NCI-H2029 treated with DMSO at 0.1 percent for 48 hours (cell line): Measurements from ENCODE around the gene ZBTB7C.

Experiments used
- DNase-seq: peaks from one replicate; lab custom pipeline; 2025; lab: John Stamatoyannopoulos, UW

Gene ZBTB7C

DNA sequence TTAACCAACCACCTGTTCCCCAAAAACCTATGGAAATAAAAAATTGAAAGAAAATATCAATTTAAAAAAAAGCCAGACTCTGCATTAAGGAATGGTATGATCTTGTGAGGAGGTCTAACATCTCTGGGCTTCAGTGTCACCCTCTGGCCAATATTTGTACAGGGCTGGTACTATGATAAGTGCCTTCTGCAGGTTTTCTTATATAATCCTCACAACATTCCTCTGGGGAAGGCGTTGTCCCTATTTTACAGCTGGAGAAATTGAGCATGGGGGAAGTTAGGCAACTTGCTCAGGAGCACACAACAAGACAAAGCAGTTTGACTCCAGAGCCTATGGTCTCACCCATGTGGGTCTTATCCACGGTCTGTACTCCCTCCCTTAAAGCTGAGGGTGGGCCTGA is 86.0 kb downstream of the ZBTB7C start:
- DNase-seq: no peak

DNA sequence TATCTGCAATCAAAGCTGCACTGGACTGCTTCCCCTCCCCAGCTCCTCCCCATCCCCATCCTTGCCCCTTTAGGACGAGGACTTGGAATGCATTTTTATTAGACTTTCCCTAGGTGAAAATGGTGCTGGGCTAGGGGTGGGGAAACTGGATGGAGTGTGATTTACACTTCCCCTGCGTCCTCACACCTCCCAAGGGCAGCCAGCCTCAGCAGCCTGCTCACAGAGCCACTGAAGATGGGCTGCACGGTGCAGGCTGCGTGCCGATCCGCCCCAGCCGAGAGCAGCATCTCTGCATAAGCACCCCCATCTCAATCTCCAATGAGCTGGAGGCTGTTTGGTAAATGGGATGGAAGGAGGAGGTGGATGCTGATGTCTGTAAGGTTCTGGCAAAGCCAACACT is 87.6 kb downstream of the ZBTB7C start:
- DNase-seq: no peak

- no peak for DNase-seq
Measured at GRCh38 chr18:48321121-48321520, 88.1 kb downstream of the ZBTB7C start.

GRCh38 chr18:48320639-48320945 is 88.6 kb downstream of the ZBTB7C start:
- no peak for DNase-seq

GRCh38 chr18:48319801-48320638 is 89.2 kb downstream of the ZBTB7C start:
- DNase-seq: peak; percentile 92

GRCh38 chr18:48318436-48318835 is 90.7 kb downstream of the ZBTB7C start:
- DNase-seq: no peak

- no peak for DNase-seq
Measured at GRCh38 chr18:48317781-48318381, 91.3 kb downstream of the ZBTB7C start.

DNA sequence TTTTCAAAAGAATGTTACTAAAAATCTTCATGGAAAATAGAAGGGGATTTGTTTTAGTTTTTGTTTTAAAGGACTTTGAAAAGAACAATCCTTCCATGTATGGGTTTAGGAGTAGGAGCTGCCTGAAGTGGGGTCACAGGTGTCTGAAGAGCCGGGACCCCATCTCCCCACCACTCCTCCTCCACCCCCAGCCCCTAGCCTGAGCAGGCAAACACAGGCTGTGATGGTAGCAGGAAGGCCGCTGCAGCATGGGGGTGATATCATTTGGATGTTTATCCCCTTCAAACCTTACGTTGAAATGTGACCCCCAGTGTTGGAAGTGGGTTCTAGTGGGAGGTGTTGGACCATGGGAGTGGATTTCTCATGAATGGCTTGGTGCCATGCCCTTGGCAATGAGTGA is 93.0 kb downstream of the ZBTB7C start:
- no peak for DNase-seq

- DNase-seq: no peak
Measured at GRCh38 chr18:48314690-48315089, 94.5 kb downstream of the ZBTB7C start.

GRCh38 chr18:48313792-48314191 is 95.4 kb downstream of the ZBTB7C start:
- no peak for DNase-seq

DNA sequence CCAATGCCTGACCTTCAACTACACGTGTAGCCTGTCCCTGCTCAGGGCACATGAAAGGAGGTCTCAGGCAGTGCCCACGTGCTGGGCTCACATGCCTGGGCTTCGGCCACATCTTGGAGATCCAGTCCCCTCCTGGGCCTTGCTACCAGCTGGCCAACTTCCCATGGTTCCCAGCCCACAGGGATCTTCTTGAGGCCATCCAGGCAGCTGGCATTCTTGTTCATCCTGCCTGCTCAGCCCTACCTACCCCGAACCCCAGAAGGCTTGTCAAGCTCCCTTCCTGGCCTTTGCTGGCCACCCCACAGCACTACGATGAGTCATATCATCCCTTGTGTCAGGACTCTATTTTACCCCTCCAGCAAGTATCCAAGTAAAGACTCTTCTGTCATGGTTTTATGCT is 97.1 kb downstream of the ZBTB7C start:
- DNase-seq: no peak

DNA sequence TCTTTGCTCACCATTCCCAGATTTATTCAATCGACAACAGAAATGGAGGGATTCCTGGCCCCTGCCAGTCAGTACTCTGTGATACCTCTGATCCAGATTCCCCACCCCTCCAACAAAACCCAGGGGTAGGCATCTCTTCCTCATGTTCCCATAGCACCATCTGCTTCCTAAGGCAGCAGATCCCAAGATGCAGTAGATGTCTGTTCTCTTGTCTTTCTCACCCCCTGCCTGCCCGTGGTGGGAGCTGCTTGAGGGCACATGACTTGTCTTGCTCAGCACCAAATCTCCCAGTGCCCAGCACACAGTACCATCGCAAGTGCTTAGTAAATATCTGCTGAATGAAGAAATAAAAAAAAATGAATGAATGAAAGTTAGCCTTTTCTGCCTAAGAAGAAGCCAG is 98.2 kb downstream of the ZBTB7C start:
- DNase-seq: no peak

DNA sequence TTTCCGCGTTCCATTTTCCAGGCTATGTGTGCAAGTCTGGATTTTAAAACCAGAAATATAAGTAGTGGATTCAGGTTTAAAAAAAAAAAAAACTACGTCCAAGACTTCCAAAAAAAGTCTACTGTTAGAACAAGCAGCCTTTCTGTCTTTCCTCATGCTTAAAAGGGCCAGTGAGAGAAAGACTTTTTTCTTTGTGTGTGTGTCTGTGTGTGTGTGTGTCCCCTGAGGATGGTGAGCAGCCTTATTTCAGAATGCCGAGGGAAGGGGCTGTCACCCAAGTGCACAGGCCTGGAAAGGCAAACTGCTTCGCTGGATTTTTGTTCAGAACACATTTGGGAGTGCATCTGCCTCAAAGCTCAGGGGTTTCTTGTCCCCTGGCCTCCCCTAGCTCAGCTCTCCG is 98.8 kb downstream of the ZBTB7C start:
- DNase-seq: no peak

GRCh38 chr18:48308755-48309575 is 100.2 kb downstream of the ZBTB7C start:
- peak; percentile 76 for DNase-seq

DNA sequence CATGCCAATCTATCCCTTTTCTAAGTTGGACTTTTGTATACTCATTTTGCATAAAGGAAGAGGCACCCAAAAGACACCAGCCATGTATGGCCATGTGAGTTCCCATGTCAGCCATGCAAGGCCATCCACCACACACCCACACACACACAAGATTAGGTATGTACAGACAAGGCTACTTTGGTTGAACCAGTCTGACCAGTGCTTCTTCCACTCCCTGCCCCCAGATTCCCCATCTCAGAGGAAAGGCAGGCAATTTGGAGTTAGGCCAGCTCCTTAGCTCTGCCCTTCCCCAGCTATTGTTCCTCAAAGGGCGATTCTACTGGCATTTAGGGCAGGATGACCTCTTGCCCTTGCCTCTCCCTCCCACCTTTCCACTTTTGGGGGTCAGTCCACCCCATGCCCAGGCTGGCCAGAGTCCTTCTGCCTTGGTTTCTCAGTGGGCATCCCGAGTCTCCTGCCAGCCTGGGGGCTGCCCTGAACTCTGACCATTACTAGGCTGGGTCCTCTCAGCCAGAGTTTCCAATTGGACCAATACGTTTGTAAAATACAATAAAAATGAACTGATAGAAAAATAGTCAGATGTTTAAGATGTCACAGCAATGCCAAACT is 101.1 kb downstream of the ZBTB7C start:
- peak; percentile 66 for DNase-seq

DNA sequence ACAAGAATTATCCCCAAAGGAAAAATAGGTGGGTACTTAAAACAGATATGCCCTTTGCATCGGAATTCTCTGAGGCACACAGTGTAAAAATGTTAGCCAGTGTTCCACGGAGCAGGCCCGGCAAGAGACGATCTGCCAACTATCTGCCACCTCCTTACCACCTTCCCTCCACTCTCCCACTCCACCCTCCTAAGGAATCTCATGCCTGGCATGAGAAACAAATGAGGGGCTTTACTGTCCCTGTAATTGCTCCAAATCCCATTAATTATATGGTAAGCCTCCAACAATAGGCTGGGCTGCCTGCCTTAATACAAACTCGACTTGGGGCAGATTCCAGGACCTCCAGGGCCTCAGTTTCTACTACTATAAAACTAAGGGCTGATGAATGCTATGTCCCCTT is 102.3 kb downstream of the ZBTB7C start:
- no peak for DNase-seq

- no peak for DNase-seq
Measured at GRCh38 chr18:48304906-48305693, 104.1 kb downstream of the ZBTB7C start.

DNA sequence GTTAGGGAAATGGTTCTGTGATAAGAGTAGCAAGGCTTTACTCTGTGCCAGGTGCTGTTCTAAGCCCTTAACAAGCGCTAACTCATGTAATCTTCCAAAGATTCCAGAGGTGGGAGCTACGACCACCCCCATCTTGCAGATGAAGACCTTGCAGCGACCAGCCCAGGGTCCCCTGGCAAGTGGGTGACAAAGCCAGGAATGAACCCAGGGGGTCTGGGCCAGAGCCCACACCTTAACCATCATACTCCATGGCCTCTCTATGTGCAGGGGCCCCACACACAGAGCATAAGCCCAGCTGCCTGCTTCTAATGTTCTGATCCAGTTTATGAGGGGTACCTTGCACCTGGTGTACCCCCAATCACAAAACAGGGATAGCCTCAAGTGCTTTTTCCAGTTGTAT is 105.3 kb downstream of the ZBTB7C start:
- no peak for DNase-seq

DNA sequence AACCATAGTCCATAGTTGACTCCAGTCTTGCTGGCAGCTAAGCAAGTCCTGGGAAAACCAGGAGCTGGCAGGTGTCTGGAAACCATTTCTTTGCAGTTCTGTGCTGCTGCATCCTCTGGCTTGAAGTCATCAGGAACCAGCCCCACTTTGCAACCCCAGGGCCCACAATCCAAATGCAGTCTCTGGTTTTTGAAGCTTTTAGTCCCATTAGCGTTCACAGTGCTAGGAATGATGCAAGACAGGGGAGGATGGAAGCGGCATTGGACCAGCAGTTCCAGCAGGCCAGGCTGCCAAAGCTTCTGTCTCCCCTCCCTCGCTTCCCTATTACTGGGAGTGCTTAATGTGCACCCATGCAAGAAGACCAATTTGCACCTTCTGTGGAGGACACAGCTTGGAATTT is 106.4 kb downstream of the ZBTB7C start:
- DNase-seq: no peak

DNA sequence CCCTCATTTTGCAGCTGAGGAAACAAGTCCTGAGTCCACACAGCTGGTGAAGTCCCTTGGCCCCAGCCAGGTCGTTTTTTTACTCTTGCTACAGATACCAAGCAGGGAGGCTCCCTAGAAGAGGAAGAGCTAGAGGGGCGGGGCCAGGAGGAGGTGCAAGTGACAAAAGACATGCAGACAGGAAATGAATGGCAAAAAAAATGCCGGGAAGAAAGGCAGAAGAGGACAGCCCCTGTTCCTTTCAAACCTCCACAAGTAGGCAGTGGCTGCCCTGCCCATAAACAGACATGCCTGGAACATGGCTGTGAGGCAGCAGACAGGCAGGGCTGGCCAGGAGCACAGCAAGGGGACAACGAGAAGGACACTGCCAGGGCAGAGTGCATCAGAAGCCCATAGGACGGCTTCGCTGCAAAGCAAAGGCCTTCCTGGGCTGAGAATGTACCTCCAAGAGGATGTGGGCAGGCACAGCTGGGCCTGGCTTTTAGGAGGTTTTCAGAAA is 108.7 kb downstream of the ZBTB7C start:
- DNase-seq: peak; percentile 70

DNA sequence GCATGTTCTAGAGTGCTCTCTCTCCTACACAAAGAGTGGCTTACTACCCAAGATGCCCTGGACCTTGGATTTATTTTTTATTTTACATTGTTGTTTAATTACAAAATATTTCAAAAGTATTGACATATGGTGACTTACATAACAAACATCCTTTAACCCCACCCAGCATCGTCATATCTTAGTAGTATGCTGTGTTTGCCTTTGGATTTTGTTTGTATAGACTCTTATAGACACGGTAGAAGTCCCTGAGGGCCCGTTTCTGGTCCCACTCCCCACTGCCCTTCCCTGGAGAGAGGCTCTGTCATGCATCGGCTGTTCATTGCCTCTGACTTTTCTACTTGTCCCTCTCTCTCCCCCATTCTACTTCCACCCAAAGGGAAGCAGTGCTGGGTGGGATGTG is 112.0 kb downstream of the ZBTB7C start:
- DNase-seq: no peak

- no peak for DNase-seq
Measured at GRCh38 chr18:48296581-48296980, 112.6 kb downstream of the ZBTB7C start.
